Neutrophil (primary cell): ENCODE results near the gene YPEL1.

Source experiments
- H3K27ac ChIP-seq: fragments of 200-600 bp; sonication (generic); 2 replicates; pipeline ENCODE4 v1.5.1; 2016; ENCODE audit warnings: mild to moderate bottlenecking, moderate library complexity
- H3K27me3 ChIP-seq: fragments of 200-600 bp; sonication (generic); 2 replicates; pipeline ENCODE4 v1.6.0; 2016; ENCODE audit warnings: mild to moderate bottlenecking
- H3K36me3 ChIP-seq: fragments of 200-600 bp; sonication (generic); 2 replicates; pipeline ENCODE4 v1.5.1; 2017
- H3K4me1 ChIP-seq, 2 experiments: fragments of 200-600 bp in 1 of 2; sonication (generic) in 1 of 2; 1 replicate in 1 of 2; 2 replicates in 1 of 2; pipeline versions ENCODE4 v1.5.1 to v1.6.1; 2013 to 2016; ENCODE audit warnings: low read depth in 1 of 2, low read length in 1 of 2, mild to moderate bottlenecking in 1 of 2, moderate library complexity in 1 of 2; ENCODE audit not compliant: control insufficient read depth in 1 of 2, insufficient read depth in 1 of 2
- H3K4me3 ChIP-seq, 2 experiments: fragments of 200-600 bp in 1 of 2; sonication (generic) in 1 of 2; 1 replicate in 1 of 2; 2 replicates in 1 of 2; pipeline ENCODE4 v1.5.1; 2013 to 2016; ENCODE audit warnings: low read depth in 1 of 2, low read length in 1 of 2, mild to moderate bottlenecking in 1 of 2, moderate library complexity in 1 of 2
- H3K9me3 ChIP-seq: fragments of 200-600 bp; sonication (generic); 2 replicates; pipeline ENCODE4 v1.5.1; 2016
- TF ChIP-seq, protein P1 (sequence below): fragments of 200-600 bp; sonication (generic); IDR thresholded peaks from 2 replicates; pipeline ENCODE4 v1.5.1; 2016; ENCODE audit warnings: antibody characterized with exemption

YPEL1 gene

DNA sequence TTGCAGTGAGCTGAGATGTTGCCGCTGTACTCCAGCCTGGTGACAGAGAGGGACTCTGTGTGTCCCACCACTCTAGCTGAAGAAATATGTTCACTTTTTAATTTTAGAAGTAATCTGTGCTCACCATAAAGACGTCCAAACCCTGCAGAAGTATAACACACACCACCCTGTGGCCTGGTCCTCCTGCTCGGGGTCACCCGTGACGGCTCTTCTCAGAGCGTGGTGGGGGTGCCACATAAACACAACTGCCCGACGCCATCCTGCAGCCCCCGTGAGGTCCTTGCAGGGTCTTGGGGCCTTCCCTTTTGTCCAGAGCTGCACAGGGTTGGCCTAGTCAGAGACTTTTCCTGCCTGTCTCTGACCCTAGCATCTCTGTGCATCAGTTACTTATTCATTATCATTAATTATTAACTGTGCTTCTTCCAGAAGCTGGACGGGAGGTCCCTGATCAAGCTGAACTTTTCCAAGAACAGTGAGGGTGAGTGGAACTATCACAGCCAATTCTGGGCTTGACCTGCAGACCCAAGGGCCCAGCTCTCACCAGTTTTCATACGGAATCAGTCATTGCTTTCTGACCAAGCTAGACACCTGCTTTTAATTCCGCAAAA is 60.9 kb downstream of the YPEL1 start:
- no peak overlapping the region for H3K4me3 ChIP-seq
- peaks cover 0 to 4% of the 10 kb centered on the region in 2 experiments for H3K4me1 ChIP-seq
- H3K27me3 ChIP-seq, result no peaks in the 10 kb centered on the region
- TF ChIP-seq, protein P1, sequence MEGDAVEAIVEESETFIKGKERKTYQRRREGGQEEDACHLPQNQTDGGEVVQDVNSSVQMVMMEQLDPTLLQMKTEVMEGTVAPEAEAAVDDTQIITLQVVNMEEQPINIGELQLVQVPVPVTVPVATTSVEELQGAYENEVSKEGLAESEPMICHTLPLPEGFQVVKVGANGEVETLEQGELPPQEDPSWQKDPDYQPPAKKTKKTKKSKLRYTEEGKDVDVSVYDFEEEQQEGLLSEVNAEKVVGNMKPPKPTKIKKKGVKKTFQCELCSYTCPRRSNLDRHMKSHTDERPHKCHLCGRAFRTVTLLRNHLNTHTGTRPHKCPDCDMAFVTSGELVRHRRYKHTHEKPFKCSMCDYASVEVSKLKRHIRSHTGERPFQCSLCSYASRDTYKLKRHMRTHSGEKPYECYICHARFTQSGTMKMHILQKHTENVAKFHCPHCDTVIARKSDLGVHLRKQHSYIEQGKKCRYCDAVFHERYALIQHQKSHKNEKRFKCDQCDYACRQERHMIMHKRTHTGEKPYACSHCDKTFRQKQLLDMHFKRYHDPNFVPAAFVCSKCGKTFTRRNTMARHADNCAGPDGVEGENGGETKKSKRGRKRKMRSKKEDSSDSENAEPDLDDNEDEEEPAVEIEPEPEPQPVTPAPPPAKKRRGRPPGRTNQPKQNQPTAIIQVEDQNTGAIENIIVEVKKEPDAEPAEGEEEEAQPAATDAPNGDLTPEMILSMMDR, result no peak
- H3K27ac ChIP-seq, result no peak overlapping the region
- H3K9me3 ChIP-seq, result no peaks in the 10 kb centered on the region
- H3K36me3 ChIP-seq, result peaks cover 69% of the 10 kb centered on the region

DNA sequence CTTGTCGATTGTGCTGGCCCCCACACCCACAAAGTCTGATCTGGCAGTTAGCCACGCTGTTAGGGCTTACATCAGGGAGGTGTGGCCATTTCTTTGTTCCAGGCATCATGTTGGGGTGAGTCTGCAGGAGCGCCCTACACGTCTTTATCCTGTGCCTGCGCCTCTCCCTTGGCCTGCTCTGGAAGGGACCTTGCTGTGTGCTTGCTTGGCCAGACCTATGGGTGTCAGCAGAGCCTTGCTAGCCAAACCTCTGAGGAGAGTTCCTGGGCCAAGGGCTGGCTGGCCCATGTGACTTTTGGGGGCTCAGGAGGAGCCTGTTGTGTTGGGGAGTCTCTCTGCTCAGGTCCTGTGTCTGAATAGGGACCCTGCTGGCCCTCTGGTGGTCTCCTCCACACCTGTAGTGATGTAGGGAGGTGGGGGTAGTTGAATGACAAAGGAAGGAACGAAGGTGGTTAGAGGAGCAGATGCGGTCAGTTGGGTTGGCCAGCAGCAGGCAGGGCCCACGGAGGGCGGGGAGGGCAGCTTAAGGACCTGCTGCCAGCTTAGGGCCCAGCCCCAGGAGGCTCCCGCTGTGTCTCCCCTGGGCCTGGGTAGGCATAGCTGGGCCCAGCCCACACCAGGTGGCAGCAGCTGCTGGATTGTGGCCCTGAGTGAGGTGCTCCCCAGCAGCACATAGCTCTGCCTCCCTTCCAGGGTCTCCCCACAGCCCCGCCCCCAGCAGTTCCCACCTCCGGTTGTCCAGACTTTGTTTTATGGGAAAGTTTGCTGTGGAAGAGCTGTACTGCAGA is 61.9 kb downstream of the YPEL1 start:
- Histone ChIP-seq H3K4me1 (peaks cover 0 to 4% of the 10 kb centered on the region in 2 experiments), H3K4me3 (no peak overlapping the region), H3K36me3 (peaks cover 69% of the 10 kb centered on the region), H3K9me3 (no peaks in the 10 kb centered on the region), H3K27me3 (no peaks in the 10 kb centered on the region), H3K27ac (no peak overlapping the region)
- TF ChIP-seq, protein P1, result no peak

GRCh38 chr22:21672107-21672629 is 63.4 kb downstream of the YPEL1 start:
- Histone ChIP-seq H3K4me1 (peaks cover 0 to 4% of the 10 kb centered on the region in 2 experiments), H3K36me3 (peaks cover 63% of the 10 kb centered on the region), H3K27ac (no peak overlapping the region), H3K9me3 (no peaks in the 10 kb centered on the region), H3K27me3 (no peaks in the 10 kb centered on the region), H3K4me3 (no peak overlapping the region)
- TF ChIP-seq, protein P1, result no peak

DNA sequence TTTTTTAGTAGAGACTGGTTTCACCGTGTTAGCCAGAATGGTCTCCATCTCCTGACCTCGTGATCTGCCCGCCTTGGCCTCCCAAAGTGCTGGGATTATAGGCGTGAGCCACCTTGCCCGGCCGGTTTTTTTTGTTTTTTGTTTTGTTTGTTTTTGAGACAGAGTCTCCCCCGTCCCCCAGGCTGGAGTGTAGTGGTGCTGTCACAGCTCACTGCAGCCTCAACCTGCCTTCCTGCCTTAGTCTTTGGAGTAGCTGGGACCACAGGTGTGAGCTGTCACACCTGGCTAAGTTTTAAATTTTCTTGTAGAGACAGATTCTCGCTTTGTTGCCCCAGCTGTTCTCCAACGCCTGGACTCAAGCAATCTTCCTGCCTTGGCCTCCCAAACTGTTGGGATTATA is 66.6 kb downstream of the YPEL1 start:
- Histone ChIP-seq H3K27ac (no peak overlapping the region), H3K4me3 (no peak overlapping the region), H3K36me3 (peaks cover 37% of the 10 kb centered on the region), H3K4me1 (peaks cover 11 to 15% of the 10 kb centered on the region in 2 experiments), H3K9me3 (no peaks in the 10 kb centered on the region), H3K27me3 (no peaks in the 10 kb centered on the region)
- TF ChIP-seq, protein P1, result no peak

GRCh38 chr22:21666786-21667185 is 68.8 kb downstream of the YPEL1 start:
- Histone ChIP-seq H3K27ac (peak overlapping the region; percentile 95), H3K4me1 (peaks cover 11 to 12% of the 10 kb centered on the region in 2 experiments), H3K4me3 (peak overlapping the region; percentile 83 to 94), H3K27me3 (no peaks in the 10 kb centered on the region), H3K36me3 (peaks cover 15% of the 10 kb centered on the region), H3K9me3 (no peaks in the 10 kb centered on the region)
- TF ChIP-seq, protein P1, result no peak
